GM21723 (cell line): ENCODE results near the gene CCDC63.
"Not testable (repeated sequence)": the region's sequence is repeated elsewhere in the genome, so short reads cannot be mapped to it uniquely, and the experiment has no call there.

Experiments used
- ATAC-seq: cut with Tn5 transposase; IDR thresholded peaks from one replicate; pipeline ENCODE4 v1.9.1; 2021; ENCODE audit warnings: mild to moderate bottlenecking, moderate library complexity; ENCODE audit not compliant: unreplicated experiment

The CCDC63 gene

GRCh38 chr12:110943373-110943772, 96.6 kb downstream of the CCDC63 start:
- no peak for ATAC-seq

GRCh38 chr12:110948041-110948440, 101.3 kb downstream of the CCDC63 start:
- no peak for ATAC-seq

- not testable (repeated sequence) for ATAC-seq
Observed at GRCh38 chr12:110950466-110950865, 103.7 kb downstream of the CCDC63 start.

GRCh38 chr12:110950867-110951266, 104.1 kb downstream of the CCDC63 start:
- ATAC-seq = not testable (repeated sequence)
